Breast epithelium (tissue), 4 donors: ENCODE data around the gene TTYH3. TPM values are rescaled to one million over a fixed set of nuclear protein-coding genes. Genes with fewer than 3 reads are reported as not detected.

Experiments
- DNase-seq, 2 donors: peaks; one replicate each; pipeline ENCODE4 v3.0.0-alpha.2; 2019; ENCODE audit warnings: low spot score in 2 of 2
- H3K27ac ChIP-seq, 2 donors: fragments of 200-600 bp; sonication (generic) in 1 of 2; one replicate each; pipeline ENCODE4 v1.5.1; 2016 to 2019; ENCODE audit warnings: mild to moderate bottlenecking in 1 of 2
- H3K27me3 ChIP-seq, 2 donors: fragments of 200-600 bp; sonication (generic) in 1 of 2; one replicate each; pipeline versions ENCODE4 v1.5.1 to v1.6.0; 2017 to 2019; ENCODE audit warnings: control low read depth in 1 of 2, mild to moderate bottlenecking in 1 of 2
- H3K36me3 ChIP-seq: fragments of 200-600 bp; one replicate; pipeline ENCODE4 v1.5.1; 2019
- H3K4me1 ChIP-seq, 2 donors: fragments of 200-600 bp; sonication (generic); one replicate each; pipeline ENCODE4 v1.5.1; 2016 to 2019; ENCODE audit warnings: control low read depth in 1 of 2
- H3K4me3 ChIP-seq, 3 donors: fragments of 200-600 bp; sonication (generic); 1 replicate in 2 of 3; 2 replicates in 1 of 3; pipeline ENCODE4 v1.5.1; 2016 to 2019; ENCODE audit warnings: mild to moderate bottlenecking in 3 of 3, moderate library complexity in 2 of 3
- H3K9me3 ChIP-seq, 2 donors: fragments of 200-600 bp; sonication (generic) in 1 of 2; one replicate each; pipeline ENCODE4 v1.5.1; 2016 to 2019; ENCODE audit warnings: control low read depth in 1 of 2
- CTCF ChIP-seq, 3 donors: fragments of 450-650 bp; IDR thresholded peaks; one replicate each; pipeline ENCODE4 v1.5.1; 2016 to 2017; ENCODE audit warnings: antibody characterized with exemption in 3 of 3, mild to moderate bottlenecking in 3 of 3, moderate library complexity in 3 of 3
- POLR2A ChIP-seq: fragments of 450-650 bp; IDR thresholded peaks from one replicate; pipeline ENCODE4 v1.6.1; 2016; ENCODE audit warnings: antibody characterized with exemption, mild to moderate bottlenecking, moderate library complexity
- POLR2AphosphoS5 ChIP-seq, 3 donors: sonication (generic); formaldehyde crosslinking; IDR thresholded peaks; one replicate each; pipeline ENCODE4 v1.6.1; 2017; ENCODE audit warnings: antibody characterized with exemption in 3 of 3
- intact Hi-C: fragments of 100-400 bp; cut with DNase I; formaldehyde crosslinking; loops from one replicate; pipeline ENCODE4 v1.15.1; 2023; ENCODE audit warnings: low total_unique reads
- total RNA-seq, 3 donors: library from RNA; depleted of rRNA; stranded (reverse); fragments of >200 nt; gene quantifications; one replicate each; pipeline ENCODE4 v1.1.0, GENCODE V29; 2016

TTYH3 gene
- total RNA-seq, 3 donors from 2014 or later, result 11.6 to 17.9 (median 17.4) TPM

- intact Hi-C loops, result no loop called here
- no peak overlapping the region for H3K4me3 ChIP-seq
- peaks cover under 1 to 2% of the 10 kb centered on the region in 2 donors for H3K4me1 ChIP-seq
- no peak for DNase-seq
- TF ChIP-seq CTCF (IDR thresholded peaks at IDR 0.05), result no peak
- TF ChIP-seq POLR2AphosphoS5 (IDR thresholded peaks at IDR 0.05), result no peak
- TF ChIP-seq POLR2A, result no peak
- H3K36me3 ChIP-seq, result no peaks in the 10 kb centered on the region
- H3K27ac ChIP-seq, result no peak overlapping the region
- H3K9me3 ChIP-seq, result no peaks in the 10 kb centered on the region
- no peaks in the 10 kb centered on the region for H3K27me3 ChIP-seq
Observed at GRCh38 chr7:2646680-2647571, 15.1 kb downstream of the TTYH3 start.

- TF ChIP-seq POLR2A, result no peak
- TF ChIP-seq CTCF (IDR thresholded peaks at IDR 0.05), result no peak
- TF ChIP-seq POLR2AphosphoS5 (IDR thresholded peaks at IDR 0.05), result no peak
- no peak for DNase-seq
- H3K27ac ChIP-seq, result no peak overlapping the region
- H3K4me1 ChIP-seq, result no peaks in the 10 kb centered on the region
- no peaks in the 10 kb centered on the region for H3K27me3 ChIP-seq
- no peaks in the 10 kb centered on the region for H3K9me3 ChIP-seq
- H3K36me3 ChIP-seq, result no peaks in the 10 kb centered on the region
- no peak overlapping the region for H3K4me3 ChIP-seq
- intact Hi-C loops, result no loop called here
Observed at GRCh38 chr7:2647594-2648172, 15.9 kb downstream of the TTYH3 start.

GRCh38 chr7:2649139-2649838 lies 17.5 kb downstream of the TTYH3 start:
- Histone ChIP-seq H3K36me3 (no peaks in the 10 kb centered on the region), H3K4me1 (no peaks in the 10 kb centered on the region), H3K4me3 (no peak overlapping the region), H3K9me3 (no peaks in the 10 kb centered on the region), H3K27ac (no peak overlapping the region), H3K27me3 (no peaks in the 10 kb centered on the region)
- DNase-seq, result no peak
- intact Hi-C loops, result no loop called here
- TF ChIP-seq POLR2AphosphoS5 (IDR thresholded peaks at IDR 0.05) (no peak), CTCF (IDR thresholded peaks at IDR 0.05) (no peak), POLR2A (no peak)

- H3K27me3 ChIP-seq, result no peaks in the 10 kb centered on the region
- no peak overlapping the region for H3K27ac ChIP-seq
- no peak for DNase-seq
- H3K4me3 ChIP-seq, result no peak overlapping the region
- no peaks in the 10 kb centered on the region for H3K36me3 ChIP-seq
- TF ChIP-seq POLR2AphosphoS5 (IDR thresholded peaks at IDR 0.05) (no peak), POLR2A (no peak), CTCF (IDR thresholded peaks at IDR 0.05) (no peak)
- intact Hi-C loops, result no loop called here
- no peaks in the 10 kb centered on the region for H3K9me3 ChIP-seq
- H3K4me1 ChIP-seq, result no peaks in the 10 kb centered on the region
Observed at GRCh38 chr7:2649991-2650390, 18.2 kb downstream of the TTYH3 start.

GRCh38 chr7:2650451-2650850 lies 18.7 kb downstream of the TTYH3 start:
- intact Hi-C loops, result no loop called here

More at GRCh38 chr7:2650451-2650850, 18.7 kb downstream of the TTYH3 start:
- Histone ChIP-seq H3K4me1 (no peaks in the 10 kb centered on the region), H3K9me3 (no peaks in the 10 kb centered on the region), H3K27ac (no peak overlapping the region), H3K4me3 (no peak overlapping the region), H3K36me3 (no peaks in the 10 kb centered on the region), H3K27me3 (no peaks in the 10 kb centered on the region)
- TF ChIP-seq POLR2AphosphoS5 (IDR thresholded peaks at IDR 0.05) (no peak), CTCF (IDR thresholded peaks at IDR 0.05) (no peak), POLR2A (no peak)
- no peak for DNase-seq
